ENCODE results near the gene PTRHD1. TPM values are rescaled to one million over a fixed set of nuclear protein-coding genes. Genes with fewer than 3 reads are reported as not detected.

PTRHD1 gene
- total RNA-seq, 2 experiments from 2014 or later: 28.9 to 32.9 TPM

DNA sequence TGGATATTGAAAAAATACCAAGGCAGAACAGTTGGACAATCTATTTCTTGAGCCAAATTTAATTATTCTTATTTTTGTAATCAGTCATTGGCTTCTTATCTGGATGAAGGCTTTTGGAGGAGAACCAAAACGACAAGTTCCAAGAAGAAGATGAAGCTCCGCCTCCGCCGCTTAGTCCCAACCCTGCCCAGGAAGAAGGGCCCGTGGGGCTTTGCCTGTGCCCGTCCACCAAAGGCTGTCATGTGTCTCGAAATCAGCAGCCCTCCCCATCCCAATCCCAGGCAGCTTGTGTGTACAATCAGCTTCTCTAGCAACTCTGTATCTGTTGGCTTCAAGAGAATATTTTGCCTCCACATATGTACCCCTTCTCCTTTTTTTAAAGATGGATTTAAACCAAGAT, 24.6 kb downstream of the PTRHD1 start:
- ChIA-PET CTCF (no interaction called here), POLR2A (no interaction called here)
- ATAC-seq (no peak), DNase-seq (no peak)
- Mint-ChIP-seq H3K36me3 (ENCODE audit: low read depth) (peaks cover 11% of the 10 kb centered on the region), H3K9me3 (ENCODE audit: insufficient read depth) (no peaks in the 10 kb centered on the region), H3K27ac (no peak overlapping the region), H3K4me1 (ENCODE audit: low read depth) (peaks cover 9% of the 10 kb centered on the region), H3K27me3 (ENCODE audit: low read depth) (no peaks in the 10 kb centered on the region), H3K4me3 (no peak overlapping the region)

DNA sequence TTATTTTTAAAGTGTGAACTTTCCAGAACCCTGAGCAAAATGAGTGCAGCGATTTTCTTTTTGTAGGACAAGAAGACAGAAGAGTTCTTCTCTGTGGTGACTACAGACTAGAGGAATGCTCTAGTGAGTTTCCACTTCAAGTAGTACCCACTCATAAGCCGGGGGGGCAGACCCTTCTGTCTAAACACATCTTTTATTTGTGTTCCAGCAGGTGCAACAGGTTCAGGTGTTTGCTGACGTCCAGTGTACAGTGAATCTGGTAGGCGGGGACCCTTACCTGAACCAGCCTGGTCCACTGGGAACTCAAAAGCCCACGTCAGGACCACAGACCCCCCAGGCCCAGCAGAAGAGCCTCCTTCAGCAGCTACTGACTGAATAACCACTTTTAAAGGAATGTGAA, 25.2 kb downstream of the PTRHD1 start:
- Mint-ChIP-seq H3K36me3 (ENCODE audit: low read depth) (peaks cover 11% of the 10 kb centered on the region), H3K27ac (no peak overlapping the region), H3K4me1 (ENCODE audit: low read depth) (peaks cover 9% of the 10 kb centered on the region), H3K9me3 (ENCODE audit: insufficient read depth) (no peaks in the 10 kb centered on the region), H3K4me3 (no peak overlapping the region), H3K27me3 (ENCODE audit: low read depth) (no peaks in the 10 kb centered on the region)
- CTCF ChIA-PET: no interaction called here
- ATAC-seq (no peak), DNase-seq (no peak)
- POLR2A ChIA-PET: no interaction called here

DNA sequence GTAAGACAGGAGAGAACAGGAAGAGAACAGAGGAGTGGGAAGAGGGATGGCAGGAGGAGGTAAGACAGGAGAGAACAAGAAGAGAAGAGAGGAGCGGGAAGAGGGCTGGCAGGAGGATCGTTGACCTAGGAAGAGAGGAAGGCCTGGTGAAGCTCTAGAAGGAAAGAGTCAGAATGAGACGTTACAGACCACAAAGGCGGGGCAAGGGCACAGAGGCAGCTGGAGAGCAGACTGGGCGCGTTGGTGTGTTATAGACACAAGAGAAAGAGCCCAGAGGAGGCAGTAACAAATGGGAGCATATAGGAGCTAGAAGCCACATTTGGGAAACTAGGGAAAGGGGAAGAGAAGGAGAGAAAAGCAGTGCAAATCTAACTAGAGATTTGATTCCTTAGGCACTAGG, 26.6 kb downstream of the PTRHD1 start:
- no peak for DNase-seq
- ATAC-seq: no peak
- H3K27ac Mint-ChIP-seq: no peak overlapping the region
- no peaks in the 10 kb centered on the region for H3K9me3 Mint-ChIP-seq (ENCODE audit: insufficient read depth)
- H3K27me3 Mint-ChIP-seq (ENCODE audit: low read depth): no peaks in the 10 kb centered on the region
- H3K4me3 Mint-ChIP-seq: no peak overlapping the region
- ChIA-PET POLR2A (no interaction called here), CTCF (no interaction called here)
- peaks cover 11% of the 10 kb centered on the region for H3K36me3 Mint-ChIP-seq (ENCODE audit: low read depth)
- peaks cover 9% of the 10 kb centered on the region for H3K4me1 Mint-ChIP-seq (ENCODE audit: low read depth)

DNA sequence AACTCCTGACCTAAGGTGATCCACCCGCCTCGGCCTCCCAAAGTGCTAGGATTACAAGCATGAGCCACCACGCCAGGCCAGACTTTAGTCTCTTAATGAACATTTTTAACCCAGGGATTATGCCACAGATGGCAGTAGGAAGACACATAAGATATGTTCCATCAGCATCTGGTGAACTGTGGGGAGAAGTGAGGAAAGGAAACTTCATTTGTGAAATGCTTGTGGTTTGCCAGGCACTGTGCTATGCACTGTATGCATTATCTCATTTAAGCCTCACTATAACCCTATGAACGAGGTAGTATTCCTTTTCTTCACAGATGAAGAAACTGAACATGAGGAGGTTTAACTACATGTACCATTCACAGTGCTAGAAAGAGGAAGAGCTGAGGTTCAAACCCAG, 29.3 kb downstream of the PTRHD1 start:
- Mint-ChIP-seq H3K9me3 (ENCODE audit: insufficient read depth) (no peaks in the 10 kb centered on the region), H3K4me1 (ENCODE audit: low read depth) (peaks cover 9% of the 10 kb centered on the region), H3K4me3 (no peak overlapping the region), H3K36me3 (ENCODE audit: low read depth) (peaks cover 11% of the 10 kb centered on the region), H3K27ac (no peak overlapping the region), H3K27me3 (ENCODE audit: low read depth) (no peaks in the 10 kb centered on the region)
- ATAC-seq (no peak), DNase-seq (no peak)
- ChIA-PET POLR2A (no interaction called here), CTCF (no interaction called here)

DNA sequence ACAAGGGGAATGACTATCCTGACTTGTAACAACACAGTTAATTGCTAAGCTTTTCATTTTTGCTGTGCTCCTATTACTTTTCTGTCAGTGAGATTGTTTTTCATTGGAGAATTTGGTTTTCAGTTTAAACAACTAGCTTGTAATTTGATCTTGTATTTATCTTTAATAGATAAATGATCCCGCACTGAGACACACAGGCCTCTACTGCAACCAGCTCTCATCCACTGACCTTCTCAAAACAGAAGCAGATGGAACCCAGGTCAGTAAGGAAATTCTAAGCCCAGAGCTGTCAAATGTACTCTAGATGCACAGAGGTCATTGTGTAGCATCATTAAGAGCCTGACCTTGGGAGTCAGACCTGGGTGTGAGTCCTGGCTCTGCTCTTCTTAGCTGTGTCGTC, 30.7 kb downstream of the PTRHD1 start:
- Mint-ChIP-seq H3K4me1 (ENCODE audit: low read depth) (peaks cover 9% of the 10 kb centered on the region), H3K36me3 (ENCODE audit: low read depth) (peaks cover 11% of the 10 kb centered on the region), H3K27me3 (ENCODE audit: low read depth) (no peaks in the 10 kb centered on the region), H3K27ac (no peak overlapping the region), H3K9me3 (ENCODE audit: insufficient read depth) (no peaks in the 10 kb centered on the region), H3K4me3 (no peak overlapping the region)
- ATAC-seq: no peak
- POLR2A ChIA-PET: interaction anchor here (1.2 kb wide), 1 partner anchor 59 kb away, joined by 3 read pairs; no protein-coding TSS in a partner anchor
- CTCF ChIA-PET: interaction anchor here (0.9 kb wide), 1 partner anchor 31 kb away, joined by 3 read pairs; the partner anchor contains the start of genes CENPO and PTRHD1
- no peak for DNase-seq

DNA sequence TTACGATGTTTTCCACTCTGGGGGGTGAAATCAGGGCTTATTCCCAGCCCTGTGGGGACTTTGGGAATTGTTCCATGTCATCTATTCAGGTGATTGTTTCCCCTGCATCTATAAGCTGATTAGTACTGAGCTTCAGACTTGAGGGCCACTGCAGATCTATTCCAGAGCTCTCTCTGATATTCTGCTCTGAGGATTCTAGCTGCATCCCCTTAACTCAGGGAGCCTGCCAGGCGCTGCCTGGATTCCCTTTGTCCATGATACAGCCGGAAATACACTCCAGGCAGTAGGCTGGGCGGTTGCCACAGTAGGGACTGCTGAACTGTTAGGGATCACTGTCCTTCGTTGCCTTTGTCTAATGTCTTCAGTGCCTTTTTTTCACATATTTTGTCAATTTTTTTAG, 31.3 kb downstream of the PTRHD1 start:
- no peaks in the 10 kb centered on the region for H3K9me3 Mint-ChIP-seq (ENCODE audit: insufficient read depth)
- no peaks in the 10 kb centered on the region for H3K27me3 Mint-ChIP-seq (ENCODE audit: low read depth)
- peaks cover 9% of the 10 kb centered on the region for H3K4me1 Mint-ChIP-seq (ENCODE audit: low read depth)
- no peak for DNase-seq
- CTCF ChIA-PET: no interaction called here
- POLR2A ChIA-PET: interaction anchor here (1.2 kb wide), 1 partner anchor 60 kb away, joined by 3 read pairs; no protein-coding TSS in a partner anchor
- H3K36me3 Mint-ChIP-seq (ENCODE audit: low read depth): peaks cover 11% of the 10 kb centered on the region
- H3K27ac Mint-ChIP-seq: no peak overlapping the region
- H3K4me3 Mint-ChIP-seq: no peak overlapping the region
- ATAC-seq: no peak

DNA sequence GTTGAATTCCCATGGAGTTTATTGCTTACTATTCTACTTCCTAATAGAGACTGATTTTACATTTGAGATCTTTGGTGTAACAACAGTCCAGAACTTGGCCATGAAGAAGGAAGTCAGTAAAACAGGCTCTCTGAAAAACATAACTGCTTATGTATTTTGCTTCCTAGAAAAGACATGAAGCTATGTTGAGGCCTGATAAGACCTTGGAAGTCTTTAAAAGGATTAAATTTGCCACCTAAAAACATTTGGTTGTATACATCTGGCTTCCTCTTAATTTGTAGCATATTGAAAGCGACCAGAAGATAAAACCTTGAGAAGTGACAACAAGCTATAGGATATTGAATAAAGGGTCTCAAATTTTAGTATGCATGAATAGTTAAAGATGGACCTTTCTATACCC, 36.4 kb downstream of the PTRHD1 start:
- H3K27me3 Mint-ChIP-seq (ENCODE audit: low read depth): no peaks in the 10 kb centered on the region
- H3K4me3 Mint-ChIP-seq: no peak overlapping the region
- DNase-seq (no peak), ATAC-seq (no peak)
- H3K4me1 Mint-ChIP-seq (ENCODE audit: low read depth): no peaks in the 10 kb centered on the region
- no peak overlapping the region for H3K27ac Mint-ChIP-seq
- ChIA-PET CTCF (interaction anchor here (1.0 kb wide), 1 partner anchor 9 kb away, joined by 3 read pairs; no protein-coding TSS in a partner anchor), POLR2A (no interaction called here)
- H3K36me3 Mint-ChIP-seq (ENCODE audit: low read depth): peaks cover 5% of the 10 kb centered on the region
- no peaks in the 10 kb centered on the region for H3K9me3 Mint-ChIP-seq (ENCODE audit: insufficient read depth)

DNA sequence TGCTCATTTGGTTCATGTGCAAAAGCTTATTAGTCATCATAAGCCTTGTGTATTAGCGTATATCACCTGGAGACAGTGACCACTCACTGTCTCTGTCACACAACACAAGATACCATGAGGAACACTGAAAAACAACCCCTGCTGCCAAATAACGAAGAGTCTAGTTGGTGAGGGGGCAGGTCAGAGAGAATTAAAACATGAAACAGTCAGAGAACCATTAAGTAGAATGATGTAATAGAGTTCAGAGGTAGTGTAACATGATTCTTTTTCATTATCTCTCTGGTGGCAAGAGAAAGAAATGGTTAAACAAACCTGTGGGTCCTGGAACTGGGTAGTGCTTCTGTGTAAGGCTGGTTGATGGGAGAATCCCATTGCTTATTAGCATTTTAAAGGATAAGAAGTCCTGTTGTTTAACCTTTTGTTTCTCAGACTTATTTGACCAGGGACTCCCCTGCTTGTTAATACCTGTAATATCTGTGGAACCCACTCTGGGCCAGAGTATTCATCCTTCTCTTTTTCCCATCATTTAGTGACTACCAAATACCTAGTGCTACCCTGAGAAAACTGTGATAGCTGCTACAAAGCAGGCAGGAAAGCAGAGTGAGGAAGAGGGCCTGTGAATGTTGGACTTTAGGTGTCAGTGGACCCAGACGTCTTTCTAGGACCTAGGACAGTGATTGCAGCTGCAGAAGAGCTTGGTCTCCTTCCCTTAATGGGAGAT, 38.0 kb downstream of the PTRHD1 start:
- POLR2A ChIA-PET: no interaction called here
- Mint-ChIP-seq H3K27ac (no peak overlapping the region), H3K9me3 (ENCODE audit: insufficient read depth) (no peaks in the 10 kb centered on the region), H3K36me3 (ENCODE audit: low read depth) (peaks cover 3% of the 10 kb centered on the region), H3K4me1 (ENCODE audit: low read depth) (no peaks in the 10 kb centered on the region), H3K27me3 (ENCODE audit: low read depth) (no peaks in the 10 kb centered on the region), H3K4me3 (no peak overlapping the region)
- DNase-seq (no peak), ATAC-seq (no peak)
- CTCF ChIA-PET: no interaction called here

DNA sequence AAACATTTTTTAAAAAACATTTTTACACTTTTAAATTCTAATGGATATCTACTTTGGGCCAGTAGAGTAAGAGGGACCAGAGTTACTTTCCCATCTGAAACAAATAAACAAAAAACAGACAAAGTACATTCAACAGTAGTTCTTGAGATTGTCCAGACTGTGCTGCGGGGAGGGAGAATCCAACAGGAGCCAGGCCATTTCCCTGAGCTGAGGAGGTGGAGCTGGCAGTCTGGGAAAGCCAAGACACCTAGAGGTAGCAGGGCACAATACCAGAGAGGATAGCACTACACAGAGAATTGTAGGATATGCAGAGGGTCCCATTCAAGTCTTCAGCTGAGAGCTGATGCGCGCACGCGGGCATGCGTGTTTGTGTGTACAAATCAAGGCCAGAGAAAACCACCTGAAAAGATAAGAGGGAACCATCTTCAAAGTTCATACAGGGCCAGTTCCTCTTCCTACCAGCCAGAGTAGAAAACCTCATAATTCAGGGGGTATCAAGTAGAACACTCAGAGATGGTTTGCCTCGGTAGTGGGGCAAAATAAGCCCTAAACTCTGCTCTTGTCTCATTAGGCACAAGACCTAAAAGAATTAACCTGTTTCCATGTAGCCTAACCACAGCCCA, 44.0 kb downstream of the PTRHD1 start:
- no peaks in the 10 kb centered on the region for H3K27me3 Mint-ChIP-seq (ENCODE audit: low read depth)
- CTCF ChIA-PET: no interaction called here

DNA sequence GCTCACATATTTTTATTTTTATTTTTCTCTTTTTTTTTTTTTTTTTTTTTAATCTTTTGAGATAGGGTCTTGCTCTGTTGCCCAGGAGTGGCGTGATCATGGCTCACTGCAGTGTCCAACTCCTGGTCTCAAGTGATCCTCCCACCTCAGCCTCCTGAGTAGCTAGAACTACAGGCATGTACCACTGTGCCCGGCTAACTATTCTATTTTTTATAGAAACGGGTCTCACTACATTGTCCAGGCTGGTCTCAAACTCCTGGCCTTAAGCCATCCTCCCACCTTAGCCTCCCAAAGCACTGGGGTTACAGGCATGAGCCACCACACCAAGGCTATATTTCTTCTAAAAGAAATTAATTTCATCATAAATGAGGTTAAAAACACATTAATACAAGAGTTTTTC, 45.9 kb downstream of the PTRHD1 start:
- Mint-ChIP-seq H3K4me3 (no peak overlapping the region), H3K9me3 (ENCODE audit: insufficient read depth) (no peaks in the 10 kb centered on the region), H3K4me1 (ENCODE audit: low read depth) (peaks cover 6% of the 10 kb centered on the region), H3K36me3 (ENCODE audit: low read depth) (peaks cover 6% of the 10 kb centered on the region), H3K27me3 (ENCODE audit: low read depth) (no peaks in the 10 kb centered on the region), H3K27ac (no peak overlapping the region)
- POLR2A ChIA-PET: no interaction called here
- DNase-seq (no peak), ATAC-seq (no peak)
- CTCF ChIA-PET: no interaction called here

More for the DNA sequence above, 44.0 kb downstream of the PTRHD1 start:
- peaks cover under 1% of the 10 kb centered on the region for H3K4me1 Mint-ChIP-seq (ENCODE audit: low read depth)
- POLR2A ChIA-PET: no interaction called here
- H3K36me3 Mint-ChIP-seq (ENCODE audit: low read depth): peaks cover 2% of the 10 kb centered on the region
- no peak overlapping the region for H3K4me3 Mint-ChIP-seq
- H3K27ac Mint-ChIP-seq: no peak overlapping the region
- ATAC-seq: no peak
- no peak for DNase-seq
- H3K9me3 Mint-ChIP-seq (ENCODE audit: insufficient read depth): no peaks in the 10 kb centered on the region

DNA sequence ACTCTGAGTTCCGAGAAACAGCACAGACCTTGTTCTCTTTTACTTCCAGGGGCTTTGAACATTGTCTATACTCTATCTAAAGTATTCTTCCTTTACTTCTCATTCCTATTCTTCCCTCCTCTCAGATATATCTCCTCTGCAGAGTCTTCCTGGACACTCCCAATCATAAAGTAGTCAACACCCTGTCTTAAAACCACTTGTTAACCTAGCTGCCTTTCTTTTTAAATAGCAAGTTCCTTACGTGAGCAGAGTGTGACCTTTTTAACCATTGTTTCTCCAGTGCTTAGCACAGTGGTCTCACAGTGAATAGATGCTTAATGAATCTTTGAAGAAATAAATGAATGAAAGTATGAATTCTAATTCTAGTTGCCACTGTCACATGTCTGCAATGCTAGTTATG, 47.4 kb downstream of the PTRHD1 start:
- ATAC-seq (no peak), DNase-seq (no peak)
- H3K27ac Mint-ChIP-seq: no peak overlapping the region
- ChIA-PET CTCF (interaction anchor here (1.5 kb wide), 1 partner anchor 82 kb away, joined by 4 read pairs; no protein-coding TSS in a partner anchor), POLR2A (no interaction called here)
- H3K9me3 Mint-ChIP-seq (ENCODE audit: insufficient read depth): no peaks in the 10 kb centered on the region
- H3K4me1 Mint-ChIP-seq (ENCODE audit: low read depth): peaks cover 6% of the 10 kb centered on the region
- peaks cover 11% of the 10 kb centered on the region for H3K36me3 Mint-ChIP-seq (ENCODE audit: low read depth)
- no peak overlapping the region for H3K4me3 Mint-ChIP-seq
- H3K27me3 Mint-ChIP-seq (ENCODE audit: low read depth): no peaks in the 10 kb centered on the region

DNA sequence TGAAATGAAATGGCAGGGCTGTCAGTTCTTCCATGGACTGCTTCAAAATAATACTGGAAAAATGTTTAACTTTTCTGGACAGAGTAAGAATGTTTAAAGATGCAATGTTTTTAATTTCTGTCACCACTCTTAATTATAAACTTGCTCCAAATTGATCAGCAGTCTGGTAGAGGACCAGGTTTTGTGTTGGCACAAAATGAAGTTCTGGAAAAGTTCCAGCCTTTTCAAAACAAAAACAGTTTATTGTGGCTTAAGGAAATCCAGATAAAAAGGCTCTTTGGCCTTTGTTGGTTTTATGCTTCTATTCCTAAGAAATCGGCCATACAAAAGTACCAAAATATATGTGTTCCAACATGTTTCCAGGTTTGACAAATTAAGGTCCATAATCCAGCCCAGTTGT, 48.8 kb downstream of the PTRHD1 start:
- Mint-ChIP-seq H3K27me3 (ENCODE audit: low read depth) (no peaks in the 10 kb centered on the region), H3K4me3 (no peak overlapping the region), H3K27ac (no peak overlapping the region), H3K36me3 (ENCODE audit: low read depth) (peaks cover 11% of the 10 kb centered on the region), H3K9me3 (ENCODE audit: insufficient read depth) (no peaks in the 10 kb centered on the region), H3K4me1 (ENCODE audit: low read depth) (peaks cover 6% of the 10 kb centered on the region)
- ATAC-seq (no peak), DNase-seq (no peak)
- ChIA-PET POLR2A (no interaction called here), CTCF (interaction anchor here (1.5 kb wide), 1 partner anchor 83 kb away, joined by 4 read pairs; no protein-coding TSS in a partner anchor)
